Measurements from ENCODE around the gene MACROD2.

MACROD2 gene

GRCh38 chr20:15716256-15716655 lies 1720.9 kb downstream of the MACROD2 start:
- no peaks in the 10 kb centered on the region for H3K9me3 ChIP-seq (ENCODE audit: insufficient read depth, low read length)
- no peaks in the 10 kb centered on the region for H3K9me2 ChIP-seq (replicated peaks; ENCODE audit: insufficient read depth, low read length)
- no peaks in the 10 kb centered on the region for H3F3A ChIP-seq (ENCODE audit: insufficient read depth)
- H3K36me3 ChIP-seq (ENCODE audit: low read length), result no peaks in the 10 kb centered on the region
- no peak overlapping the region for H3K4me3 ChIP-seq (ENCODE audit: insufficient read depth, low read length, poor library complexity, severe bottlenecking)
- H2AFZ ChIP-seq (ENCODE audit: low read depth, low read length, severe bottlenecking), result no peak overlapping the region
- H4K20me1 ChIP-seq (ENCODE audit: low read depth, low read length), result no peaks in the 10 kb centered on the region
- no peak overlapping the region for H3K9ac ChIP-seq (ENCODE audit: low read length)
- no peaks in the 10 kb centered on the region for H3K79me2 ChIP-seq (ENCODE audit: insufficient read depth, low read length)
- TF ChIP-seq EZH2phosphoT487 (conservative IDR thresholded peaks at IDR 0.05; ENCODE audit: low read length) (no peak), CTCF (IDR thresholded peaks at IDR 0.05; ENCODE audit: insufficient read depth, low read length, poor library complexity, severe bottlenecking) (no peak)
- no peak overlapping the region for H3K27ac ChIP-seq (ENCODE audit: low read depth, low read length)
- no peak overlapping the region for H3K4me2 ChIP-seq (ENCODE audit: low read depth, low read length, poor library complexity, severe bottlenecking)
- H3K27me3 ChIP-seq (ENCODE audit: low read length), result no peaks in the 10 kb centered on the region; the same call in 1 of the 2 replicates

- Histone ChIP-seq H3K27me3 (ENCODE audit: low read length) (no peaks in the 10 kb centered on the region), H4K20me1 (ENCODE audit: low read depth, low read length) (no peaks in the 10 kb centered on the region), H3K9me3 (ENCODE audit: insufficient read depth, low read length) (0 out of 2 replicates have a peak, but pooled peaks cover 5% of the 10 kb centered on the region), H3K9me2 (replicated peaks; ENCODE audit: insufficient read depth, low read length) (no peaks in the 10 kb centered on the region), H3K79me2 (ENCODE audit: insufficient read depth, low read length) (no peaks in the 10 kb centered on the region), H3K4me3 (ENCODE audit: insufficient read depth, low read length, poor library complexity, severe bottlenecking) (no peak overlapping the region), H2AFZ (ENCODE audit: low read depth, low read length, severe bottlenecking) (no peak overlapping the region), H3K36me3 (ENCODE audit: low read length) (no peaks in the 10 kb centered on the region), H3K9ac (ENCODE audit: low read length) (no peak overlapping the region), H3K27ac (ENCODE audit: low read depth, low read length) (no peak overlapping the region), H3F3A (ENCODE audit: insufficient read depth) (no peaks in the 10 kb centered on the region), H3K4me2 (ENCODE audit: low read depth, low read length, poor library complexity, severe bottlenecking) (no peak overlapping the region)
- TF ChIP-seq EZH2phosphoT487 (conservative IDR thresholded peaks at IDR 0.05; ENCODE audit: low read length) (no peak), CTCF (IDR thresholded peaks at IDR 0.05; ENCODE audit: insufficient read depth, low read length, poor library complexity, severe bottlenecking) (no peak)
These were observed 1731.1 kb downstream of the MACROD2 start for GRCh38 chr20:15726416-15726815.

- Histone ChIP-seq H3K9me2 (replicated peaks; ENCODE audit: insufficient read depth, low read length) (no peaks in the 10 kb centered on the region), H3F3A (ENCODE audit: insufficient read depth) (no peaks in the 10 kb centered on the region), H3K27me3 (ENCODE audit: low read length) (no peaks in the 10 kb centered on the region), H3K9ac (ENCODE audit: low read length) (no peak overlapping the region), H3K9me3 (ENCODE audit: insufficient read depth, low read length) (no peaks in the 10 kb centered on the region), H2AFZ (ENCODE audit: low read depth, low read length, severe bottlenecking) (no peak overlapping the region), H4K20me1 (ENCODE audit: low read depth, low read length) (no peaks in the 10 kb centered on the region), H3K4me2 (ENCODE audit: low read depth, low read length, poor library complexity, severe bottlenecking) (no peak overlapping the region), H3K4me3 (ENCODE audit: insufficient read depth, low read length, poor library complexity, severe bottlenecking) (no peak overlapping the region), H3K27ac (ENCODE audit: low read depth, low read length) (no peak overlapping the region), H3K79me2 (ENCODE audit: insufficient read depth, low read length) (no peaks in the 10 kb centered on the region), H3K36me3 (ENCODE audit: low read length) (no peaks in the 10 kb centered on the region)
- TF ChIP-seq CTCF (IDR thresholded peaks at IDR 0.05; ENCODE audit: insufficient read depth, low read length, poor library complexity, severe bottlenecking), result no peak
- no peak for TF ChIP-seq EZH2phosphoT487 (conservative IDR thresholded peaks at IDR 0.05; ENCODE audit: low read length)
These were observed 1738.7 kb downstream of the MACROD2 start for GRCh38 chr20:15734052-15734451.
